HepG2 (cell line): Measurements from ENCODE around the gene MAB21L4.

Experiments used
- EZH2 ChIP-seq: conservative IDR thresholded peaks from 2 replicates; pipeline ENCODE4 v1.6.1; 2012; ENCODE audit warnings: mild to moderate bottlenecking, low read depth, low read length, moderate library complexity
- YEATS2 ChIP-seq: sonication (generic); formaldehyde crosslinking; IDR thresholded peaks from 2 replicates; pipeline ENCODE4 v1.4.0; 2020; ENCODE audit warnings: missing genetic modification reagents, borderline replicate concordance

DNA sequence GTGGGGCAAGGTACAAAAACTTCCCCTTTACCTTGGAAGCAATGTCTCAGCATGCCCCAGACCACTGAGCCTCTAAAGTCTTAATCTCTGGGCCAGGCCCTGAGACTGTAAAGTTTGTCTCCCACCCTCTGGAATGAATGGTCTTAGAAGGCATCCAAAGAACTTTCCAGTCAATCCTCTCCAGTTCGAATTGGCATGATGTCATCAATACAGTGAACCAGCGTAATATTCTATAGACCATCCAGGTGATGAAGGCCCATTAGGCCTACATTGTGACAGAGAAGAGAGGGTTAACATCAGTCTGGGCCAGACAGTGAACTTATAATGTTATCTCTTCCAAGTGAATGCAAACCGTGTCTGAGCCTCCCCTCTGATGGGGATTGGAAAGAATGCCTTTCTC, 11.2 kb downstream of the MAB21L4 start:
- no peak for TF ChIP-seq YEATS2 (CRISPR knock-in tag)
- TF ChIP-seq EZH2 = no peak
